Activated CD8-positive, alpha-beta memory T cell treated with anti-CD3 and anti-CD28 coated beads for 36 hours (primary cell): ENCODE results near the gene SRSF8. TPM values are rescaled to one million over a fixed set of nuclear protein-coding genes. Genes with fewer than 3 reads are reported as not detected.
"Not testable (repeated sequence)": the region's sequence is repeated elsewhere in the genome, so short reads cannot be mapped to it uniquely, and the experiment has no call there.

ENCODE experiments used
- CTCF ChIA-PET: fragments of 350-600 bp; sonication (Branson Sonifier 250); formaldehyde crosslinking; loops from one replicate; lab custom pipeline; 2021; ENCODE audit warnings: antibody characterized with exemption; lab: Charles Lee
- POLR2A ChIA-PET: fragments of 350-600 bp; sonication (Branson Sonifier 250); formaldehyde crosslinking; loops from one replicate; lab custom pipeline; 2021; ENCODE audit warnings: antibody characterized with exemption; lab: Charles Lee
- total RNA-seq, 2 experiments: library from RNA; stranded (reverse); gene quantifications; one replicate each; pipeline ENCODE4 v1.2.3, GENCODE V29; 2021

The SRSF8 gene, protein sequence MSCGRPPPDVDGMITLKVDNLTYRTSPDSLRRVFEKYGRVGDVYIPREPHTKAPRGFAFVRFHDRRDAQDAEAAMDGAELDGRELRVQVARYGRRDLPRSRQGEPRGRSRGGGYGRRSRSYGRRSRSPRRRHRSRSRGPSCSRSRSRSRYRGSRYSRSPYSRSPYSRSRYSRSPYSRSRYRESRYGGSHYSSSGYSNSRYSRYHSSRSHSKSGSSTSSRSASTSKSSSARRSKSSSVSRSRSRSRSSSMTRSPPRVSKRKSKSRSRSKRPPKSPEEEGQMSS
- total RNA-seq: 10 to 100 TPM; 58.4 to 69.5 TPM

DNA sequence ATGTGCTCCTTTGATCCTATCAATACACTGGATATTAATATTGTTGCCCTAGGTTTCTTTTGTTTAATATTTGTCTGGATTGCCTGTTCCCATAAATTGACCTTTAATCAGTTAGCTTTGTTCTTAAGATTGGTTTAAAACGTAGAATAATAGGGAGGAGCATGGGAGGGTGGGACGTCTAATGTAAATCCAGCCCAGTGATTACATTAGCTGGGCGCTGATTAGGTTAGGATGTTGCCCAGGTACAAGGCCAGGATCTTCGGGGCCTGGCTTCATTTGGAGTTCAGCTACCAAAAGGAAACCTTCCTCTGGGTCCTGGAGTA, at the start of gene SRSF8:
Gene SRSF8 (plus strand): TSS at position 204 of the 323 bp plus-strand sequence. CDS start 308 bp downstream, outside the sequence.
- POLR2A ChIA-PET: interaction anchor here (0.6 to 3.9 kb wide), 6 partner anchors 24 to 1326 kb away, joined by 3 to 36 read pairs (median 10); partner anchors contain the start of genes ENDOD1 and JRKL
- CTCF ChIA-PET: interaction anchor here (0.6 to 4.7 kb wide), 10 partner anchors 10 to 1301 kb away, joined by 3 to 26 read pairs (median 6); partner anchors contain the start of genes CWC15 and KDM4D

DNA sequence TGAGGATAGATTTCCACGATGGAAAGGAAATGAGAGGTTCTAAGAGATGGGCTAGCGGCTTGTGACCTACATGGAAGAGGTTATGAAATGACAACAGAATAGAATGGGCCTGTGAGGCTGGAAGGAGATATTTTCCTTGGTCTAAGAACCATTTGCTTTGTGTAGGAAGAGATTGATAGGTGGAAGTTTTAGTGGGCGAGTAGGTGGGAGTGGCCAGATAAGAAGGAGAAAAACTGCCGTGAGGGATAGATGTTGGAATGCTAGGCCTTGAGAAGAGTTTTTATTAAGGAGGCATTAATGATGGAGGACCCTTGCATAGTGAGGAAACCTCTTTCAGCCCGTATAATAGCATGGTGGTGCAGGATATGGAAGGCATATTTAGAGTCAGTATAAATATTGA, 45.3 kb upstream of the SRSF8 start:
- POLR2A ChIA-PET, CTCF ChIA-PET: not testable (repeated sequence)

DNA sequence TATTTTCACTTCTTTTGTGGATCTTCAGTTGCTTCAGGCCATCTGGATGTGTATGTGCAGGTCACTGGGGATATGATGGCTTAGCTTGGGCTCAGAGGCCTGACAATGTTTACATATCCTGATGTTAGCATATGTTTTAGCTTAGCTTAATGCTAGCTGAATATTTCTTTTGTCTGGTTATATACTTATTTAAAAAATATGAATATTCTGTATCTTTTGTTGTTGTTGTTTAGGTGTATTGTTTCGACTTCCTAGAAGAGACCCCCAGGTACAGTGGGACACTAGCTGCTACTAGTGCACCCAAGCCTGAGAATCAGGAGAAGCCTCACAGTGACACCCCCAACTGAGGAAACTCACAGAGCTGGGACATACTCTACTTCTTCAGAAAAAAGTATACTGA, 41.8 kb upstream of the SRSF8 start, which contains the start of gene KDM4E:
Gene KDM4E (plus strand): TSS at position 301 of the 400 bp plus-strand sequence. CDS start 300 bp downstream, outside the sequence.
- ChIA-PET CTCF (no interaction called here), POLR2A (no interaction called here)

DNA sequence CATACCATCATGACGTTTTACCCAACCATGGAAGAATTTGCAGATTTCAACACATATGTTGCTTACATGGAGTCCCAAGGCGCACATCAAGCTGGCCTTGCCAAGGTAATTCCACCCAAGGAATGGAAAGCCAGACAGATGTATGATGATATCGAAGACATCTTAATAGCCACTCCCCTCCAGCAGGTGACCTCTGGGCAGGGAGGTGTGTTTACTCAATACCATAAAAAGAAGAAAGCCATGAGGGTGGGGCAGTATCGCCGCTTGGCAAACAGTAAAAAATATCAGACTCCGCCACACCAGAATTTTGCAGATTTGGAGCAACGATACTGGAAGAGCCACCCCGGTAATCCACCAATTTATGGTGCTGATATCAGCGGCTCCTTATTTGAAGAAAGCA, 41.1 kb upstream of the SRSF8 start:
- CTCF ChIA-PET, POLR2A ChIA-PET: not testable (repeated sequence)

DNA sequence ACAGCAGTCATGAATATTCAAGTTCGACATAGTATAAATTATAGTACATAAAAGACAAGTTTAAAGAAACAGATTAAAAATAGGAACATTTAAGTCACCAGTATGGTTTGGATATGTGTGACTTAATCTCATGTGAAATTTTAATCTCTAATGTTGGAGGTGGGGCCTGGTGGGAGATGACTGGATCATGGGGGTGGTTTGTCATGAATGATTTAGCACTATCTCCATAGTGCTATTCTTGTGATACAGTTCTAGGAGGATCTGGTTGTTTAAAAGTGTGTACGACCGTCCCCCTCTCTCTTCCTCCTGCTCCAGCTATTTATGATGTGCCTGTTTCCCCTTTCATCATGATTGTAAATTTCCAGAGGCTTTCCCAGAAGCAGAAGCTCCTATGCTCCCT, 38.4 kb upstream of the SRSF8 start:
- CTCF ChIA-PET: no interaction called here
- POLR2A ChIA-PET: no interaction called here

DNA sequence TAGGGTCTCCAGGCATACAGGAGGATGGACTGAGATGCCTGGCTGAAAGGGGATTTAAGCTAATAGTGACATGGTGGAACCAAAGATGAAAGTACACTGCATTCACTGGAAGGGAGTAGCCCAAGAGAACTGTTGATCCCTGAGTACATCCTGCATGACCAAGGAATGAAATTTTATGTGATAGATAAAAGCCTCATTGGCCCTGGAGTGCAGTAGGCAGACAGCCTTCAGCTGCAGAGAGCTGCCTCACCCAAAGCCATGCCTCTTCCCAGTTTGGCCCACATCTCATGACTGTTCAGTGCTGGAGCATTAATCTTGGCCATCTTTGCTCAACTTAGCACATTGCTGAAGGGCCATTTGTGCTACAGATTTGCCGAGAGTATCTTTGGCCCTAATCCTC, 33.7 kb upstream of the SRSF8 start:
- CTCF ChIA-PET: no interaction called here
- POLR2A ChIA-PET: no interaction called here

DNA sequence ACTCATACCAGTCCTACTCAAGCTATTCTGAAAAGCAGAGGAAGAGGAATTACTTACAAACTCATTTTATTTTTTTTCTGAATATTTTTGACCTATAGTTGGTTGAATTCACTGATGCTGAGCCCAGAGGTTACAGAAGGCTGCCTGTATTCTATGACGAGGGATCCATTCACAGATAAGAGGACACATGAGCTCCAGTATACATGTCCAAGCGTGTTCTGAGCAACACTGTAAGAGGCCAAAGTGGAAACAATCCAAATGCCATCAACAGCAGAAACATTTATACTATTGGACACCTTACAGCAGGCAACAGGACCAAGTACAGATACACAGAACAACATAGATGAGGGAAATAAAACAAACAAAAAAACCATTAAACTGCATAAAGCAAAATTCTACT, 31.4 kb upstream of the SRSF8 start:
- CTCF ChIA-PET: no interaction called here
- POLR2A ChIA-PET: interaction anchor here (0.6 kb wide), 1 partner anchor 12 kb away, joined by 3 read pairs; no protein-coding TSS in a partner anchor

DNA sequence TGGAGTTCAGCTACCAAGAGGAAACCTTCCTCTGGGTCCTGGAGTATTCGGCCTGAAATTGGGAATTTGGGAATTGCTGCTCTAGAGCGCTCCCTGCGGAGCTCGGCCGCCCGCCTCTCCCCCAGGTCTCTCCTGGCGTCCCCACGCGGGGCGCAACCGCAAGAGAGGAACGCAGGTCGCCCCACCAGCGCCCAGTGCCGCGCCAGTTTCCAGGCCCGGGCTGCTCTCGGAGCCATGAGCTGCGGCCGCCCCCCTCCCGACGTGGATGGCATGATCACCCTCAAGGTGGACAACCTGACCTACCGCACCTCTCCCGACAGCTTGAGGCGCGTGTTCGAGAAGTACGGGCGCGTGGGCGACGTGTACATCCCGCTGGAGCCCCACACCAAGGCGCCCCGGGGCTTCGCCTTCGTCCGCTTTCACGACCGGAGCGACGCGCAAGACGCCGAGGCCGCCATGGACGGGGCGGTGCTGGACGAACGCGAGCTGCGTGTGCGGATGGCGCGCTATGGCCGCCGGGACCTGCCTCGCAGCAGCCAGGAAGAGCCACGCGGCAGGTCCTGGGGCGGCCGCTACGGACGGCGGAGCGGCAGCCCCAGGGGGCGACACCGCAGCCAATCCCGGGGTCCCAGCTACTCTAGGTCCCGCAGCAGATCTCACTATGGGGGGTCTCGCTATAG, 29.2 kb upstream of the SRSF8 start:
- CTCF ChIA-PET, POLR2A ChIA-PET: not testable (repeated sequence)

DNA sequence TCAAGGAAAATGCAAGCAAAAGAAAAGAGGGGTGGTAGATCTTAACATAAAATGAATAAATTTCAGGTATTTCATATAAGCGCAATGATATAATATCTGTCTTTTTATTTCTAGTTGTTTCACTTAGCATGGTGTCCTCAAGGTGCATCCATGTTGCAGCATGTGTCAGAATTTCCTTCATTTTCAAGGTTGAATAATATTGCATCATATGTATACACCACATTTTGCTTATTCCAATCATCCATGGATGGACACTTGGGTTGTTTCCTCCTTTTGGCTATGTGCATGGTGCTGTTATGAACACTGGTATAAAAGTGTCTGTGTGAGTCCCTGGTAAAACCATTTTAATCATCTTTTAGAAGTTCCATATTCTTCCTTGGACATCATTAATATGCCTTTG, 24.5 kb upstream of the SRSF8 start:
- ChIA-PET POLR2A (no interaction called here), CTCF (no interaction called here)

DNA sequence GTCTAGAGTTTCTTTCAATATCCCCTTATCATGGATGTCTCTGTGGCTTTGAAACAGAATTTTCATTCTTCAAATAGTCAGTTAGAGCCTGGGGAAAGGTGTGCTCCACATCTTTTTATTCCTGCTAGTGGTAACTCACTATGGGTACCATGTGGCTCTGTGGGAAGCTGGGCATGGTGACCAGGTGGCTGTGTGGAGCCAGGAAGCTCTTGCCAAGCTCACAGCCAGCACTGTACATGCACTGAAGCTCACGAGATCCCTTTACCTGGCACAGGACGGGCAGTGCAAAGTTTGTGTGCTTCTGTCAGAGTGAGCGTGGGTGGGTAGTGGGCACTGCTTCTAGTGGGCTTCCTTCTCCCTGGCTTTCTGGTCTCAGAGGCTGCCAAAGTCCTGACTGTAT, 23.8 kb upstream of the SRSF8 start:
- ChIA-PET CTCF (no interaction called here), POLR2A (no interaction called here)

DNA sequence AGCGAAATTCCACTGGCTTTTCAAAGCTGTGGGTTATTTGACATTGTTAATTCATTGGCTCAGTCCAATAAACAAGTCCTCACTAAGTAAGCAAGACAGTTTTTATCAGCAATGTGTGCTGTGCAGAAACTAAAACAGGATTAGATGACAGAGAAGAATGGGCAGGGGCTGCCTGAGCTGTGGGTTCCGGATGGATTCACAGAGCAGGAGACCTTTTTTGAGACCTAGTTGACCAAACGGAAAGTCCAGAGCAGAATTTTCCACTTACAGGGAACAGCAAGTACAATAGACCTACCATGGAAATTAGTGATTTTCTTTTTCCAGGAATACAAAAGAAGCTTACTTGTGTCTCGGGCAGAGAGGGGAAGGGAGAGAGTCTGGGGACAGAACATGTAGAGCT, 22.7 kb upstream of the SRSF8 start:
- CTCF ChIA-PET: interaction anchor here (0.6 kb wide), 1 partner anchor 59 kb away, joined by 3 read pairs; no protein-coding TSS in a partner anchor

DNA sequence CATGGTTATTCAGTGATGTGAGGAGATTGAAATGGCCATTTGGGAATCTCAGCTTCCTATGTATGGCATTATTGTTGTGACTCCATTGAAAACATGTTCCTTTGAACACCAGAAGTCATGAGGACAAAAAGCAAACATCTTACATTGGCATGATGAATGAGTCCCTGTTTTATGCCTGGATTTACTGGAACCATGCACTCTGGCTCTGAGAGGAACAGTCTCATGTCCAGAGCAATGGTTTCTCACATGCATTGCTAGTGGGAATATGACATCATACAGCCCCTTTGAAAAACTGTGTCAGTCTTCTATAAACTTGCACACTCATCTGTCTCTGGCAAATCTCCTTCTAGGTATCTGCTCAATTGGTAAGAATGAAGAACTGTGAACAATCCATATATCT, 20.9 kb upstream of the SRSF8 start:
- ChIA-PET POLR2A (no interaction called here), CTCF (no interaction called here)

More for the DNA sequence above, 22.7 kb upstream of the SRSF8 start:
- POLR2A ChIA-PET: no interaction called here

DNA sequence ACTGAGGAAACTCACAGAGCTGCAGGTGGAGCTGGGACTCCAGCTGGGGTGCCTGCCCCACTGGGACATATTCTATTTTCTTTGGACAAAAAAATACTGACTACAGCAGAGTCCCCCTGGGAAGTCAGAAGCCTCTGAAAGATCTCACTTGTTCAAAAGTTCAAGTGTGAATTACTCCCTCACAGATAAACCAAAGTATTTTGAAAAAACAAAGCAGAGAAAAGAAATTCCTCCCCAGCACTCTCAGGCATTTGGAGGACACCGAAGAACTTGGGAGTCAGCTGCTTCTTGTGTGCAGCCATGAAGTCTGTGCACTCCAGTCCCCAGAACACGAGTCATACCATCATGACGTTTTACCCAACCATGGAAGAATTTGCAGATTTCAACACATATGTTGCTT, 17.6 kb upstream of the SRSF8 start, which contains the start of gene KDM4F:
Gene KDM4F (plus strand): TSS at position 301 of the 400 bp plus-strand sequence.
- POLR2A ChIA-PET, CTCF ChIA-PET: not testable (repeated sequence)

DNA sequence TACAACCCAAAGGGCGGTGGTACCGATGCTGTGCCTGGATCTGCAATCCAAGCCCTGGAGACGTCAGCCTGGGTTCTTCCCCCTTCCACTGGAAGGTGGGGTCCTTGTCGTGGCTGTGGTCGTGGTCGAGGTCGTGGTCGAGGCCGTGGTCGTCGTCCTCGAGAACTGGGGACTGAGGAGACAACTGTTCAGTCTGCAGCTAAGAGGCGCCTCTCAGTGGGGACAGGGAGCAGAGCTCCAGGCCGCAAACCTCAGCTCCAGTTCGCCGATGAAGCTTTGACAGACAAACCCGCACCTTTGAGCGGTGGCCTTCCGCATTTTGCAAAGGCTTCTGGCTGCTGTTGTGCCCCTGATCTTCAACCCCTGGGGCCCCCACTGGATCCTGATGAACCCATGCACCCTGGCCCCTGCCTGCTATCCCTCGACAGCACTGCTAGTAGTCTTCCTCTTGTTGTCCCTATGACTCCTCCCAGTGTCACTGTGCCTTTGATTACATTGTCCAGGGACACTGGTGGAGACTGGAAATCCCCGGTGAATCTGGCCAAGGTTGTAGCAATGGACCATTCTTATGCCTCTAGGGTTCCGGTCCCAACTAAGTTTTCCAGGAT, 16.0 kb upstream of the SRSF8 start:
- ChIA-PET CTCF (no interaction called here), POLR2A (no interaction called here)

DNA sequence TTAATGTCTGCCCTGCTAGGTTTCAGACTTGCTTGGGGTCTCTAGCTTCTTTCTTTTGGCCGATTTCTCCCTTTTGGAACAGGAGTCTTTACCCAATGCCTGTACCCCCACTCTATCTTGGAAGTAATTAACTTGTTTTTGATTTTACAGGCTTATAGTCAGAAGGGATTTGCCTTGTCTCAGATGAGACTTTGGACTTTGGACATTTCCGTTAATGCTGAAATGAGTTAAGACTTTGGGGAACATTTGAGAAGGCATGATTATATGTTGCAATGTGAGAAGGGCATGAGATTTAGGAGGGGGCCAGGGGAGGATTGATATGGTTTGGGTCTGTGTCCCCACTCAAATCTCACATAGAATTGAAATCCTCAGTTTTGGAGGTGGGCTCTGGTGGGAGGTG, 12.4 kb upstream of the SRSF8 start:
- ChIA-PET CTCF (no interaction called here), POLR2A (no interaction called here)

DNA sequence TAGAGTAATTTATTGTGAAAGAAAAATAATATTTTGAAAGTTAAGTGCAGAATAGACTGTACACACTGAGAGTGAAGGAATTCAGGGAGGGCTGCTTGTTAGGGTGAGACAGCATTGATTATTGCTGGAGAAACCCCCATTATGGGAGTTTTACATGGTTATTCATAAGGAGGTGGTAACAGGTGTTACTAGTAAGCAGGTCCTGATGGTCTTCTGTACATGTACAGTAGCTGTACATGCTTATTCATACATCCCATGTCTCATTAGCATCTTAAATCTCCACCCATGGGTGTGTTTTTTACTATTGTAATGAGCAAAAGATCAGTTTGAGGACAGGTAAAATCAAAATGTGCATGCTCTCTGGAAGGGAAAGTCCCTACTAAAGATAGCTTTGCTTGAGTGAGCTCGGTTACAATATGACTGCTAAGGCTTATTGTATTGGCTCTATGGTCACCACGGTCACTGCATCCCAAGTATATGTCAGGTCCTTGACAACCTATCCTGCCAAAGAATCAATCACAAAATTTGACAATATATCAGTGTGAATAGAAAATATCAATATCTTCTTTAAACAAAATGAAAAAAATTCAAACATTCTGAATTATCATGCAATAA, 11.3 kb upstream of the SRSF8 start:
- POLR2A ChIA-PET: no interaction called here
- CTCF ChIA-PET: no interaction called here

DNA sequence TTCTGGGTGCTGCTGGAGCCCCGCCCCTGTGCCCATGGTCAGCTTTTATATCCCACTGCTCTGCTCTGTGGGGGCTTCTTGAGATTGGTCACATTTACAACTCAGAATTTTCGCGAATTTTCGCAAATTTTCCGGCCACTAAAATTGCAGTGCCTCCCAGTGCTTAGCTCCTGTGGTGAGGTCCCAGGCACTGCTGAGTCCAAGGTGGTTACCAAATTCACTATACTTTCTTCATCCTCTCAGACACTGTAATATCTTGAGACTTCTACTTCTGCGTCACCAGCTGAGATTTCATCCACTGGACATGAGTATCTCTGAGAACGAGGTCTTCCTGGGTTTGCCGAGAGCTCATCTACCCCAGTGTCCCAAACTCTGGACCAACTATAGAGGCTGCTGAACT, 8.8 kb upstream of the SRSF8 start:
- CTCF ChIA-PET: interaction anchor here (1.1 kb wide), 1 partner anchor 12 kb away, joined by 3 read pairs; no protein-coding TSS in a partner anchor

DNA sequence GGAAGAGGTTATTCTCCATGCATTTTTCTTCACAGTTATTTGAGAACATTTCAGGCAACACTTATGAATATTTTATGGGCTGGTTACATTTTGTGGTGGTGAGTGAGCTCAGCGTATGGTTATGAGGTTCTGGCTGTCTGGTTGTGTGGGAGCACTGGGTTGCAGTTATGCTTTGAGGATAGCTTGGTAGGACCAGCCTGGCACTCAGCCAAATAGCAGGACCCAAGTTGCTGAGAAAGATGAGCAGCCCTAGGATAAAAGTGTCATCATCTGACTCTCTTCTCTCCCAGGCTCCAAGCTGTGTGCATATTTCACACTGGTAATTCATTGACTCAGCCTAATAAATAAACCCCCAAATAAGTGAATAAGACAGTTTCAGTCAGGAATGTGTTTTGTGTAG, 8.1 kb upstream of the SRSF8 start:
- POLR2A ChIA-PET: no interaction called here
- CTCF ChIA-PET: interaction anchor here (1.1 kb wide), 1 partner anchor 11 kb away, joined by 3 read pairs; no protein-coding TSS in a partner anchor

More for the DNA sequence above, 8.8 kb upstream of the SRSF8 start:
- POLR2A ChIA-PET: no interaction called here

DNA sequence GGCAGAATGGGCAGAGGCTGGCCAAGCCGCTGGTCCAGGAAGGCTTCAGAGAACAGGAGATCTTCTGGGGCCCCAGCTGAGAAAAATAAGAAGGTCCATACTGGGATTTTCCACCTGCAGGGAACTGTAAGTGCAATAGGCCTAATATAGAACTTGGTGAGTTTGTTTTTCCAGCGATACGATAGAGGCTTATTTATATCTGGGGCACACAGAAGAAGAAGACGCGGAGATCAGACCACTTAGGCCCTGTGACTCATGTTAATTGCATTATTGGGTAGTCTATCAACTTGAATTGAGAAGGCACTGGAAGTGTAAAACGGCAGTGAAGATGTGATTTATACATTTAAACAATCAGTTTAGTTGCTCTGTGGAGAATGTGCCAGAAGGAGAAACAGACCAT, 7.7 kb upstream of the SRSF8 start:
- ChIA-PET CTCF (interaction anchor here (1.1 kb wide), 1 partner anchor 11 kb away, joined by 3 read pairs; no protein-coding TSS in a partner anchor), POLR2A (no interaction called here)

DNA sequence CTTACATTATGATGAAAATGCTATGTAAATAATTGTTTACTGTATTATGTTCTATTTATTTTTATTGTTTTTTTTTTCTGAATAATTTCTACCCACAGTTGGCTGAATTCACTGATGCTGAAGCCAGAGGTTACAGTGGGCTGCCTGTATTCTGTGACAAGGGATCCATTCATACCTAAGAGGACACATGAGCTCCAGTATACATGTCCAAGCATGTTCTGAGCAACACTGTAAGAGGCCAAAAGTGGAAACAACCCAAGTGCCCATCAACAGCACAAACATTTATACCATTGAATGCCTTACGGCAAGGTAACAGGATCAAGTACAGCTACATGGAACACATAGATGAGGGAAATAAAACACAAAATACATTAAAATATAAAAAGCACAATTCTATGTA, 1.4 kb upstream of the SRSF8 start:
- ChIA-PET CTCF (no interaction called here), POLR2A (no interaction called here)
